Bronchial smooth muscle cell (primary cell): ENCODE measurements around the gene PITX1. TPM values are rescaled to one million over a fixed set of nuclear protein-coding genes. Genes with fewer than 3 reads are reported as not detected.

Source experiments
- total RNA-seq: library from RNA; depleted of rRNA; stranded (reverse); fragments of >200 nt; gene quantifications from 2 replicates; pipeline ENCODE4 v1.2.1, GENCODE V29; 2014

The PITX1 gene
- total RNA-seq = 0.47 and 4.1 TPM in 2 replicates

DNA sequence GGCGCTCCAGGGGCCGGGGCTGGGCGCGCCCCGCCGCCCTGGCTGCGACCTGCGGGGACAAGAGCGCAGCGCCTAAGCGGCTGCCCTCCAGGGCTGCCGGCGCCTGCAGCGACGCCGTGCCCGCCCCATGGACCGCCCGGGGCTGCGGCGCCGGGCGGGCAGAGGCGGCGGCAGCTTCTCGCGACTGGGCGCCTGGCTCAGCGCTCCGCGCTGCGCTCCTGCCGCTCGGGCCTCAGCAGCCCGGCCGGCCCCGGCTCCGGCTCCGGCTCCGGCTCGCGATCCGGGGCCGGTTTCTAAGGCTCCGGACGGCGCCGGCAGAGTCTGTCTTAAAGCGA is at the start of gene PITX1:
TSS of gene PITX1 (minus strand) at position 328 of the 335 bp plus-strand sequence. CDS start 347 bp downstream, outside the sequence.

Other genes with a start within 250 kb of the PITX1 start
- 21.9 and 29.0 TPM in 2 replicates for gene C5orf24, start 188.3 kb downstream of the PITX1 start, total RNA-seq
- gene TXNDC15, start 159.9 kb downstream of the PITX1 start, total RNA-seq = 88.6 and 146 TPM in 2 replicates
- gene PCBD2, start 129.1 kb downstream of the PITX1 start, total RNA-seq = 1.7 and 3.2 TPM in 2 replicates
- 0.16 and 0.17 TPM in 2 replicates for gene CATSPER3, start 66.3 kb downstream of the PITX1 start, total RNA-seq